ENCODE measurements around the gene TRPV4. TPM values are rescaled to one million over a fixed set of nuclear protein-coding genes. Genes with fewer than 3 reads are reported as not detected.

TRPV4 gene
- total RNA-seq, 1 experiment from 2014 or later, result 2.9 TPM

GRCh38 chr12:109765446-109765810 lies 67.8 kb downstream of the TRPV4 start:
- DNase-seq (ENCODE audit: low spot score), result no peak
- Mint-ChIP-seq H3K36me3 (no peaks in the 10 kb centered on the region), H3K4me1 (no peaks in the 10 kb centered on the region), H3K4me3 (no peak overlapping the region), H3K27me3 (ENCODE audit: low read depth) (no peaks in the 10 kb centered on the region), H3K27ac (no peak overlapping the region), H3K9me3 (0 out of 2 replicates have a peak, but pooled peaks cover 4% of the 10 kb centered on the region)
- TF ChIP-seq NR3C1 (CRISPR knock-in tag; conservative IDR thresholded peaks at IDR 0.05; ENCODE audit: low read depth) (no peak), SOX15 (CRISPR knock-in tag; IDR thresholded peaks at IDR 0.05) (no peak)
- ChIA-PET POLR2A (no interaction called here), CTCF (interaction anchor here (0.6 to 2.0 kb wide), 3 partner anchors 10 to 216 kb away, joined by 3 to 26 read pairs (median 5); no protein-coding TSS in a partner anchor)
- ATAC-seq, result no peak

- DNase-seq (ENCODE audit: low spot score), result no peak
- no peak for TF ChIP-seq TP53 (CRISPR knock-in tag; IDR thresholded peaks at IDR 0.05)
- no peak for TF ChIP-seq ZNF532 (CRISPR knock-in tag; IDR thresholded peaks at IDR 0.05; ENCODE audit: borderline replicate concordance)
- TF ChIP-seq ARID4B (CRISPR knock-in tag; IDR thresholded peaks at IDR 0.05; ENCODE audit: borderline replicate concordance), result no peak
- no peak for TF ChIP-seq PRRX2 (CRISPR knock-in tag; IDR thresholded peaks at IDR 0.05)
- no peak for TF ChIP-seq EMX1 (CRISPR knock-in tag; IDR thresholded peaks at IDR 0.05)
- TF ChIP-seq ZNF281 (CRISPR knock-in tag; IDR thresholded peaks at IDR 0.05), result no peak
- no peak for TF ChIP-seq RELA (CRISPR knock-in tag; IDR thresholded peaks at IDR 0.05; ENCODE audit: borderline replicate concordance)
- TF ChIP-seq PRDM15 (CRISPR knock-in tag; IDR thresholded peaks at IDR 0.05), result no peak
- TF ChIP-seq MXD4 (CRISPR knock-in tag; IDR thresholded peaks at IDR 0.05; ENCODE audit: borderline replicate concordance), result no peak
- no peak for TF ChIP-seq STAT6 (CRISPR knock-in tag; conservative IDR thresholded peaks at IDR 0.05; ENCODE audit: low read depth)
- no peak for TF ChIP-seq GRHL2 (CRISPR knock-in tag; IDR thresholded peaks at IDR 0.05; ENCODE audit: insufficient replicate concordance, severe bottlenecking)
- no peak for TF ChIP-seq CREB1 (CRISPR knock-in tag; IDR thresholded peaks at IDR 0.05)
- no peak for TF ChIP-seq NFATC4 (CRISPR knock-in tag; IDR thresholded peaks at IDR 0.05)
Observed at GRCh38 chr12:109764776-109765445, 68.3 kb downstream of the TRPV4 start.

More at GRCh38 chr12:109764776-109765445, 68.3 kb downstream of the TRPV4 start:
- Mint-ChIP-seq H3K27me3 (ENCODE audit: low read depth) (no peaks in the 10 kb centered on the region), H3K9me3 (0 out of 2 replicates have a peak, but pooled peaks cover 4% of the 10 kb centered on the region), H3K4me1 (no peaks in the 10 kb centered on the region), H3K27ac (no peak overlapping the region), H3K4me3 (no peak overlapping the region), H3K36me3 (no peaks in the 10 kb centered on the region)
- POLR2A ChIA-PET, result no interaction called here
- ATAC-seq, result no peak
- CTCF ChIA-PET, result interaction anchor here (0.5 to 2.0 kb wide), 19 partner anchors 8 to 1877 kb away, joined by 3 to 26 read pairs (median 4); no protein-coding TSS in a partner anchor
